Stimulated activated CD4-positive, alpha-beta T cell treated with anti-CD3 and anti-CD28 coated beads, Interleukin-2, amount 100 ng/mL, for 48 hours (primary cell): ENCODE results near the gene MUTYH.
A peak's percentile ranks its signal among the peaks of the same experiment; 100 is the strongest.

Experiments used
- DNase-seq, 2 donors: peaks; one replicate each; pipeline ENCODE4 v3.0.0-alpha.2; 2020

MUTYH gene

GRCh38 chr1:45348609-45348965, 8.3 kb upstream of the MUTYH start:
- no peak for DNase-seq

GRCh38 chr1:45348020-45348419, 7.8 kb upstream of the MUTYH start:
- DNase-seq, result no peak

GRCh38 chr1:45346473-45346872, 6.2 kb upstream of the MUTYH start:
- DNase-seq, result no peak

GRCh38 chr1:45345014-45345413, 4.8 kb upstream of the MUTYH start:
- DNase-seq, result no peak

- DNase-seq, result no peak
Observed at GRCh38 chr1:45344499-45344898, 4.3 kb upstream of the MUTYH start.

GRCh38 chr1:45340816-45341466, 701 bp upstream of the MUTYH start:
- DNase-seq, result no peak

- no peak for DNase-seq
Observed at GRCh38 chr1:45337630-45338325, 2.5 kb downstream of the MUTYH start.

GRCh38 chr1:45335855-45336324, 4.3 kb downstream of the MUTYH start:
- no peak for DNase-seq

- DNase-seq, result no peak
Observed at GRCh38 chr1:45334308-45335245, 5.7 kb downstream of the MUTYH start.

- DNase-seq, result no peak
Observed at GRCh38 chr1:45332346-45332720, 7.9 kb downstream of the MUTYH start.

GRCh38 chr1:45331436-45332345, 8.5 kb downstream of the MUTYH start:
- no peak for DNase-seq

- no peak for DNase-seq
Observed at GRCh38 chr1:45329445-45329844, 10.8 kb downstream of the MUTYH start.

GRCh38 chr1:45328680-45329079, 11.6 kb downstream of the MUTYH start:
- no peak for DNase-seq

- DNase-seq, result no peak
Observed at GRCh38 chr1:45327644-45328515, 12.4 kb downstream of the MUTYH start.

GRCh38 chr1:45326627-45327623, 13.3 kb downstream of the MUTYH start, which contains the start of gene HPDL:
TSS of gene HPDL (plus strand) at chr1:45326895. CDS start at chr1:45327149, 254 bp downstream.
- peak; percentile 59 to 69 for DNase-seq

- no peak for DNase-seq
Observed at GRCh38 chr1:45325851-45326506, 14.3 kb downstream of the MUTYH start.

- DNase-seq, result no peak
Observed at GRCh38 chr1:45322486-45323040, 17.7 kb downstream of the MUTYH start.

GRCh38 chr1:45321444-45321843, 18.8 kb downstream of the MUTYH start:
- DNase-seq, result no peak

- DNase-seq, result no peak
Observed at GRCh38 chr1:45319761-45320160, 20.5 kb downstream of the MUTYH start.
